ENCODE measurements around the gene PCARE.
"Not testable (repeated sequence)": the region's sequence is repeated elsewhere in the genome, so short reads cannot be mapped to it uniquely, and the experiment has no call there.

Gene PCARE

DNA sequence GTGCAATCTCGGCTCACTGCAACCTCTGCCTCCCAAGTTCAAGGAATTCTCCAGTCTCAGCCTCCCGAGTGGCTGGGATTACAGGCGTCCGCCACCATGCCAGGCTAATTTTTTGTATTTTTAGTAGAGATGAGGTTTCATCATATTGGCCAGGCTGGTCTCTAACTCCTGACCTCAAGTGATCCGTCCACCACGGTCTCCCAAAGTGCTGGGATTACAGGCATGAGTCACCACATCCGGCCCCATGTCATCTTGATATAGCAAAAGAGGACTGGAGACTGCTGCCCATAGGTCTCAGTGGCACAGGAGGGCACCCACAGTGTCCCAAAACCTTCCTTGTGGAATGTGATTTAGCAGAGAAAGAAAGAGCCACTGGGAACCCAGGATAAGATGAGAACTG, 16.0 kb upstream of the PCARE start:
- not testable (repeated sequence) for DNase-seq

DNA sequence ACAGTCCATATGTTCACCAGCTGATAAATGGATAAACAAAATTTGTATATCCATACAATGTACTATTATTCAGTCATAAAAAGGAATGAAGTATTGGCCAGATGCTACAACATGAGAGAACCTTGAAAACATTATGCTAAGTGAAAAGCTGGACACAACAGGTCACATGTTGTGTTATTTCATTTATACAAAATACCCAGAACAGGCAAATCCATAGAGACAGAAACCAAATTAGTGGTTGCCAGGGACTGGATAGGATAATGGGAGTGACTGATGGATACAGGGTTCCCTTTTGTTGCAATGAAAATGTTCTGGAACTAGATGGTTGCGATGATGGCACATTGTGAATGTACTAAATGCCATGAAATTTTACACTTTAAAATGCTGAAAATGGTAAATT, 10.2 kb upstream of the PCARE start:
- DNase-seq = no peak

DNA sequence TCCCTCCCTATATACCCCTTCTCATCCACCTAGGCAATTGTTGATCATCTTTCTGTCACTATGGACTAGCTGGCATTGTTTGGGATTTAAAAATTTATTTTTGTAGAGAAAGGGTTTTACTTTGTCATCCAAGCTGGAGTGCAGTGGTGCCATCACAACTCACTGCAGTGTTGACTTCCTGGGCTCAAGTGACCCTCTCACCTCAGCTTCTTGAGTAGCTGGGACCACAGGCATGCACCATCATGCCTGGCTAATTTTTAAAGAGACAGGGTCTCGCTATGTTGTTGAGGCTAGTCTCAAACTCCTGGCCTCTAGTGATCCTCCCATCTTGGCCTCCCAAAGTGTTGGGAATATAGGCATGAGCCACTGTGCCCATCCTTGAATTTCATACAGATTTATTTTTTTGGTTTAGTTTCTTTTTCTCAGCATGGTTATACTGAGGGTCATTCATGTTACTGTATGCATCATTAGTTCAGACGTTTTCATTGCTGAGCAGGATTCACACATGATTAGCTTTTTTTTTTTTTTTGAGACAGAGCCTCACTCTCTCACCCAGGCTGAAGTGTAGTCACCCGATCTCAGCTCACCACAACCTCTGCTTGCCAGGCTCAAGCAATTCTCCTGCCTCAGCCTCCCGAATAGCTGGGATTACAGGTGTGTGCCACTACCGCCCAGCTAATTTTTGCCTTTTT, 8.6 kb upstream of the PCARE start:
- no peak for DNase-seq

DNA sequence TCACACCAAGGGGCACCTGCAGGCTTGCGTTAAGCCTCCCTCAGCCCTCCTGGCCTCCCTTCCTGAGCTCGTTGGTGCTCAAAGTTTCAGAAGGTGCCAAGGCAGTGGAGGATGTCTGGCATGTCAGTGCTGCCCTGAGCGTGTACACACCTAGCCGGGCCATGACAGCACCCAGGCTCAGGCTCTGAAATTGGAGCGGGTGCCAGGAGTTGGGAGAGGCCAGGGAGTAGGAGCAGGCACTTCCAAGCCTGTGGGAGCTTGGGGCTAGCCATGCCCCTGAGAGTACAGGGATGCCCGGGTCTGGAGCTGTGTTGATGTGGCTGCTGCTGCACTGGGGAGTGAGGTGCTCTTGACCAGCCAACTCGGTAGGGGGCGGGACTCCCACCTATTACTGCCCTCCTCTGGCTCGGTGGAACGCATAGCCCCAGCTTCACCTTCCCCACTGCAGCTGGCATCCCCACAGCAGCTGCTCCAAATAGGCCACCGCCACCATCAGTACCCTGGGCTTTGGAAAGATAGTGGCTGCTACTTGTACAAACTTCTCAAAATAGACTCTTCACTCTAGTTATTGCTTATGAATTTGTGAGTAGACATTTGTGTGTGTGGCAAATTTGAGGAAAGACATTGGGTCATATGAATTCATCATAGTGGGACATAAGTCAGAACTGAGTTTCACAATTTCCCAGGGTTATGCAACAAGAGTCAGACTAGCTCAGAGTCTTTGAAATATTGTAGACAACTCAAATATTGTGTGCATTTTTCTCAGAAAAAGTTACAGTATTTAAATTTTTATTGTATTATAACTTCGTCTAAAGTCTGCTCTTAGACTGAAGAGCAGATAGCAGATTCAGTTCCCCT, 6.8 kb upstream of the PCARE start:
- DNase-seq = no peak

DNA sequence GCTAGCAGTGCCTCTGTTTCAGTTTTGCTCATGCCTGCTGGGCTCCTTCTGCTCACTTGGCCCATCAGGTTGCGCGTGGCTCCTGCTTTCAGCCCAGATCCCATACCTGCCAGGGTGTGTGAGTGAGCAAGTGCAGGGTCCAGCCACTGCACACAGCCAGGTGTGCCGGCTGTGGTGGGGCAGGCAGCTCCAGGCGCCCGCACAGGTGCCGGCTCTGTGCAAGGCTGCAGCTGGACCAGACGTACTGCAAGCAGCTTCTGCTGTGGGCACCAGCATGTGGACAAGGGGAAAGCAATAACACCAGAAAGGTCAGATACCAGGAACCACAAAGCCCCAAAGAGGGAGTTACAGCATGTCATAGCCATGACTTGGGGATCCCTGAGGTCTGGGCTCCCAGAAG, 5.6 kb upstream of the PCARE start:
- no peak for DNase-seq

DNA sequence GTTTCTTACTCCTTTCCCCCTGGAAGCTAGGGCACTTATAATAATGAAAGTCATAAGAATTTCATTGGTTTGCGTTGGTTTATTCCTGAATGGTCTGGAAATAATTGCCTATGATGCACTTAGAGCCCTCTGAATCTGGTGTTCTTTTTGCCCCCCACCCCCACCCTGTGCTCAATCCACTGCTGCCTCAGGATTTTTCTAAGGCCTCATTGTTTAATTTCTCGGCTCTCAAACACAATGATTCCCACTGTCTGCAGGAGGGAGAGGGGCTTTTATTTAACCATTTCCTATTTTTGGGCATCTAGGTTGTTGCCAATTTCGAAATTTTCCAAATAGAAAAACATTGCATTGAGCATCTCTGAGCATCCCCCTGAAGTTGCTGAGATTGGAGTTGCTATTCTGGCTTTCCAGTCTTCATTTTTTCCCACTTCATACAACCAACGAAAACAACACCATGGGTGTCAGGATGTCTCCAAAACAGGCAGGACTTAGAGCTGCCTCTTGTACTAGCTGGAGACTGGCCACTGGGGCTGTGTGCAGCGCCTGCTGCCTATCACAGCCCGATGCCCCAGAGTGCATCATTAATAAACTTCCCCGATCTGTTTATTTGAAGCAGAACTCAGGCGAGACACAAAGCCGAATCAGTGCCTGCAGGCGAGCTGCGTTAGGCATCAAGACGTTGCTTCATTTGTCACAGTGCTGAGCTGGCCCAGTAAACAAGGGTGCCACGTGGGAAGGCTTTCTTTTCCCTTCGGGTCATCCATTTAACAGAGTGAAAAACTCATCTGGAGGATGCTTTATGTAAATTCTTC, 1.8 kb upstream of the PCARE start:
- DNase-seq = no peak

DNA sequence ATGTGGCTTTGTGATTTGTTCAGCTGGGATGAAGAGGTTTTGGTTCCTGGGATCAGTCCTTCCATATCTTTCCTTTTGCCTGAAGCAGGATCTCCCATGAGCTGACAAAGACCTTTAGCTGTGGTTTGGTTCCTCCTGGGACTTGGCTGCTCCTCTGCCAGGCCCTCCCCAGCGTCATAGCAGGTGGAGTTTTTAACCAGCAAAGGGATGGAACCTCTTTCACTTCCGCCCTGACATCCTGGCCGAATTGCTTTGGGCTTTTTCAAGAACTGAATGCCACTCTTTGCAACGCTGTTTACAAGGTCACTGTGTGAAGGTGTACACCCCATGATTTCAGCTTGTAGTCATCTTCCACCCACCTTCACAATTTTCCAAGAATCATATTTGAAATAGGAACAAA, 390 bp downstream of the PCARE start:
- DNase-seq = no peak

DNA sequence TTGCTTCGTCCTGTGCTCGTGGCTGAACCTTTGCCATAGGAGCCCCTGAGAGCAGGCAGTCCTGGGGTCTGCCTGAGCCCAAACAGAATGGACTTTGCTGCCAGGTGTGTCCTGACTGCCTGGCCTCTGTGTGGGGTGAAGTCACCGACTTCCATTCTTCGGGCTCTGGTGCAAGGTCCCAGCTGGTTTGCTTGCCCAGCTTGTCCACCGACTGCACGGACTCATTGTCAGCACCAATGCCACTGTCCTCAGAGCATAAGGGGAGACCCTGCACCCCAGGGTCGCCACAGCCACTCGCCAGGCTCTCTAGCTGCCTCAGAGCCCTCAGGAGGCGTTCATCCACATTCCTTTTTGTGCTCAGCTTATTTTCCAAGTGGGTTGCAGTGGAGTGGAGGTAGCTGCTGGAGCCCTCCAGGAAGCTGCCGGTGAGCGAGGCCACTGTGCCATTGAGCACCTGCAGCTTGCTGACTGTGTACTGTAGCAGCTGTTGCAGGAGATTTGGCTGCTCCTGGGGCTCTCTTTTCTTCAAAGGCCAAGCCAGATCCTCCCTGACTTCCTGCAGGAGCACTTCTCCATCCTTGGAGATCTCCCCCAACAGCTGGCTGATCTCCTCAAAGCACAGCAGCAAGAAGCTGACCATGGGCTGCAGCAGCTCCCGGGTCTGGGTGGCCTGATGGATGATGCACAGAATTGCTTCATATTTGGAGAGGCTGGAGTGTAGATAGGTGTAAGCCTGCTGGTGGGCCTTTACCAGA, 1.2 kb downstream of the PCARE start:
- DNase-seq = no peak

DNA sequence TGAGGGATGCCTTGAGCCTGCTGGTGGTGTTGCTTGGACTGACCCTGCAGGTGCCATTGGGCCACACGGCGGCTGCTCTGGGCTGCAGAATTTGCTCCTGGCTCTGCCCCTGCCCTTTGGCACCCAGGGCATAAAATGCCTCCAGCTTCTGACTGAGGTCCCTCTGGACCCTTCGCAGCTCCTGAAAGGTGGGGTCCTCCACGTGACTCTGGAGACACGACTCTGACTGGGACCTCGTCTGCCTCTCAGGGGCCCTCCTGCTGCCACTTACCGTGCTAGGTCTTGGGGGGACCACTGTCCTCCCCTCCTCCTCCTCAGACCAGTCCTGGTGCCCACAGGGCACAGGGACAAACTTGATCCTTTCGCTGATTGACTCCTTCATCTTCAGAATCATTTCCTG, 2.1 kb downstream of the PCARE start:
- DNase-seq = no peak

DNA sequence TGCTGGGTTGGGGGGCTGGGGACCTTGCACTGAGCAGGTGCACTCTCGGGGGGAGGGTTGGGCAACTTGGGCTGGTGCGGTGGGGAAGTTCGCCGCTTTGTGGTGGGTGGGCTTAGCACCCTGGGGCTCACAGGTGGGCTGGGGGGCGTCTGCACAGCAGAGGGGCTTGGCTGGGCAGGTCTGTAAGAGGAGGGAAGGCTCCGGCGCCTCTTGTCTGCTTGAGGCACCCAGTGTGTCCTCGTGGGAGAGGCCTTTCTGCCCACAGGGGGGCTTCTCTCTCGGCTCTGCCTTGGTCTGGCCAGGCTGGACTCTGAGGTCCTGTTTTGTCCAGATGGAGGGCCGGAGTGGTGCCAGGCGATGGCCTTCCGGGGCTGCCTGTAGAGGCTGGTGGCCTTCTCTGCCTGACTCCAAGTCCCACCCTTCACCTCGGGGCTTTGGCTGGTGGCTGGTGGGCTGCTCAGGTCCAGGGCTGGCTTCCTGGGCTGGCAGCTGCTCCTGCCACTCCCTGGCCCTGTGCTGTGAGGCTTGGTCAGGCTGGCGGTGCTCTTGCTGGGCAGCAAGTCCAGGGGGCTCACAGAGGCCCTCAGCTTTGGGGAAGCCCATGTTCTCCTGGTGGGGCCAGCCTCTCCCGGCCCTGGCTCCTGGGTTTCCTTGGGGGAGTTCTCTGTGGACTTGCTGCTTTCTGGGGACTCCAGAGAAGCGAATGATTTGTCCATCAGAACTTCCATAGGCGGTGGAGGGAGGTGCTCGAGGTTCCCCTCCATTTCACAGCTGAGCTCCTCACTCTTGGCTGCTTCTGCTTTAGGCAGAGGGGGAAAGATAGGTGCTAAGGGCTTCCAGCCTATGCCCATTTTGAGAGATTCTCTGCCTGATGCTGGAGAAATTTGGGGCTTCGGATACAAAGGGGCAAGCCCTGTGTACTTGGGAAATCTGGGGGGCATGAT, 3.0 kb downstream of the PCARE start:
- DNase-seq = no peak

DNA sequence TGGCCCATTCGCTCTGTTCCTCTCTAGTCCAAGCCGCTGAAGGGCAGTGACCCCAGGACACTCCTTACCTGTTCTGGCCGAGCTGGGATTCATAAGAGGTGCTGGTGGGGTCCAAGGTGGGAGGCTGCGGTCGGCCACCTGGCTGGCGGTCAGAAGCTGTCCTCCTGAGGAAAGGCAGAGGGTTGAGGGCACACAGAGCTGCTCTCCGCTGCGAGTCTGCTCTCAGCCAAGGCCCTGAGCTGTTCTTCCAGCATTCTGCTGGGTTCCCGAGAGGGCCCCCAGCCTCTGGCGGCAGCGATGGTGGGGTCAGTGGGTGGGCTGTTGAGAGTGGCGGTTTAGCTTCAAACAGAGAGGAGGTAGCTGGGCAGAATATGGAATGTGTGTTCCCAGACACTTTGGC, 3.8 kb downstream of the PCARE start:
- DNase-seq = no peak

DNA sequence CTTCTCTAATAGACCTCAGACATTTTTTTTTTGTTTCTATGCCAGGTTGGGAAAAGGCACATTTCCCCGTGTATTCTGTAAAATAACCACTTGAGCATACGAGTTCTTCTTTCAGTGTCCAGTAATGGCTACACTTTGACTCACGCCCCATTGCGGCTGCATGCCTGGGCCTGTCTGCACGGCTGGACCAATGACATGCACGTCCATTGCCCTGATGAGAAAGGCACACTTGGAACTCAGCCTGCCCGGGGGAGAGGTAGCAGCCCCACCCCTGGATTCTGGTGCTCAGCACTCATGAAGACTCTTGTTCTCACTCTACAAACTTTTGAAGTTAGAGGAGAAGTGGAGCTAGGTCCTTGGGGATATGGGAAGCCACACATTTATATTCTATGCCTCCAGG, 5.8 kb downstream of the PCARE start:
- DNase-seq = no peak

DNA sequence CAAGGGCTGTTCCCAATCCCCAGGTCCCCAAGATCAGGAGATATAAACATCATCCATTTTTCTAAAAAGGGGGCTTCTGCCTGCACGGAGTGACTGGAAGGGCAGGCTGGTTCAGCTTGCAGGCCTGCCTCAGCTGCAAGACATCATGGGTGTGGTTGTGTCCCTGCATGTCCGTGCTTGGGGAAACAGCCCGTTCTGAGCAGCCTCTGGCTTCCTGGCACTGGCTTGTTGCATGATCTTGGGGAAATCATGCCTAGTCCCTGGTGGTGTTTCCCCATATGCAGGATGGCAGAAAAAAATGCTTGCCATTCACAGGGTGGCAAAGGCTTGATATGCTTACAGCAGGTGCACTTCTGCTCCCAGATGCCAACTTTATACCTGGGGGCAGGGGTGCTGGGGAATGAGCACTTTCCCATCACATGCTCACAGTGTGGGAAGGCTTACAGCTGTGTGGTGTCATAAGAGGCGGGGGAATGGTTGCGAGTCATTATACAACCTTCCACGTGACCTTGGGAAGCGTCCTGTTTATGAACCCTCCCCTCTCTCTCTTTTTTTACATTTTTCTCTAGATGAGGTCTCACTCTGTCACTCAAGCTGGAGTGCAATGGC, 7.2 kb downstream of the PCARE start:
- DNase-seq = peak; percentile 36

DNA sequence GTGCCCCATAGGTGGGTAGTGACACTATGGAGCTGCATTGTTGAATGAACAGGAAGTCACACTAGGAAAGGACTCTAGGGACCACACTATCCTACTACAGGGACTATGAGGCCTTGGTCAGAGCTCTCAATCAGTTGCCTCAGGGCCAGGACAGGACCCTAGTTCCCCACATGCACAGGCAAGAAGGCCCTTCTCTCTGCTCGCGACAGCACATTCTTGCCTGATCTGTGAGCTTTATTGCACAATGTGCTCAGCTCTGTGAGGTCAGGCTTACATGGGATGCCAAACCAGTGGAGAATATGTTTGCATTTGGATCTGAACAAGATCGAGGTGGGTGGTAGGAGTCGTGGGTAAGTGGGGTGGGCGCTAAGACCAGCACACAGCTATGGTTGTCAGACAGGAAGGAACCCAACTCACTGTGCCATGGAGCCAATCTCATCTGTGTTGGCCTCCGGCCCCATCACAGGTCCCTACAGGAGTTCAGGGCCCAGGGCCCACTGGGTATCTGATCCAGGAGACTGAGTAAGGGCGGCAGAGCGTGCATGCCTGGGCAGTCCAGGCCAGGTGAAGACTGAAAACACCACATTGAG, 8.0 kb downstream of the PCARE start:
- no peak for DNase-seq

DNA sequence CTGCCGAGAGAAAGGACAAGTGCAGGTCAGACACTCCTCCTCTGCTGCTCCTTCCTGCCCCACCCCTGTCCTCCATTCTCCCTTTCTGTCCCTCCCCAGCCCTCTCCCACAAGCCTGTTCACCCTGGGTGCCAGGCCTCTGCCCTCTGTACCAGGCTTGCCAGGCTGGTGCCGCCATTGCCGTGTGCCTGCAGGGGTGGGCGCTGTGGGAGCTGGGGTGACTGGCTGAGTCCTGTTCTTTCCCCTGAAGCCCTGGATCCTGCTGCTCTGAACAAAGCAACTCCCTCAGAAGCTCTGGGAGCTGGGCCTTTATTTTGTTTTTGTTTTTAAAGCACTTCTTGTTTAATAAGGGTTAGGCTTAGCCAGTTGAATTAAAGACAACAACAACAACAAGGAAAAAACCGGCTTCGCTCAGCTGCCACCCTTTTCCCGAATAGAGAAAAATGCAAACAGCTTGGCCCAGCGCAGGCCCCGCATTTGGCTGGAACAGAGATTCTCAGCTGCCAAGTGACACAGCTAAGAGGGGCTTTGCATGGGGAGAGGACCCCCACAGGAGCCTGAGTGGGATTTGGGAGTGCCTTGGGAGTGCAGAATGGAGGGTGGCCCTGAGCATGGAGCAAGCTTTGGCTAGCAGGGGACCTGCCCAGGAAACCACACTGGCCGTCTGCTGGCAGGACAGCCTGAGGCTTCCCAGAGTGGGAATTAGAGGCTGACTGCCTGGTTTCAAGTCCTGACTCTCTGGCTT, 9.1 kb downstream of the PCARE start:
- DNase-seq = no peak

DNA sequence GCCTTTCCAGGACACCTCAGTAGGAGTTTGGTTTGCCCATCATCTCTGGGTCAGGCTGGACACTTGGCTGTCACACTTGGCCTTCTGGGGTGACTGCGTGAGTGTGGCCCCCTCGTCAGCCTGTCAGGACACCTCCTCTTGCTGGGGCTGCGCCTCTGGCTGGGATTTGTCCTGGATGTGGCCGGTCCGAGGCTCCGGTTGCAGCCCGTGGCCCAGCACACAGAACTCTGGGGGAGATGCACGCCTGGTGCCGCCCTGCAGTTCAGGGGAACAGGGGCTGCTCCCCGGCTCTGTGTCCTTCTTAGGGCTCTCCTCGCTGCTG, 9.6 kb downstream of the PCARE start:
- DNase-seq = no peak

DNA sequence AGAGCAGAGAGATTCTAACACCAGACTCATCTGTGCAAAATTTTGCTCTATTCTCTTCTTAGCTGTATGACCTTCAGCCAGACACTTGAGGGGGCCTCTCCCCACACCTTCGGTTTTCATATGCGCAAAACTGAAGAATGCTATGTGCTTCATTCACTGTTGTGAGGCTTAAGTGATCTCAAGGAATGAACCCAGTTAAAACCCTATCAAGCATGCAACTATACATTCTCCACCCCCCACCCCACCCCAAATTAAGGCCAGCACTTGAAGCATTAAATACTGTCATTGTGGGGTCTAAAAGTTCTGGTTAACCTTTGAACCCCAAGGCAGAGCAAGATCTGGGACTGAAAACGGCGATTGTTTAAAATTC, 10.0 kb downstream of the PCARE start:
- no peak for DNase-seq

DNA sequence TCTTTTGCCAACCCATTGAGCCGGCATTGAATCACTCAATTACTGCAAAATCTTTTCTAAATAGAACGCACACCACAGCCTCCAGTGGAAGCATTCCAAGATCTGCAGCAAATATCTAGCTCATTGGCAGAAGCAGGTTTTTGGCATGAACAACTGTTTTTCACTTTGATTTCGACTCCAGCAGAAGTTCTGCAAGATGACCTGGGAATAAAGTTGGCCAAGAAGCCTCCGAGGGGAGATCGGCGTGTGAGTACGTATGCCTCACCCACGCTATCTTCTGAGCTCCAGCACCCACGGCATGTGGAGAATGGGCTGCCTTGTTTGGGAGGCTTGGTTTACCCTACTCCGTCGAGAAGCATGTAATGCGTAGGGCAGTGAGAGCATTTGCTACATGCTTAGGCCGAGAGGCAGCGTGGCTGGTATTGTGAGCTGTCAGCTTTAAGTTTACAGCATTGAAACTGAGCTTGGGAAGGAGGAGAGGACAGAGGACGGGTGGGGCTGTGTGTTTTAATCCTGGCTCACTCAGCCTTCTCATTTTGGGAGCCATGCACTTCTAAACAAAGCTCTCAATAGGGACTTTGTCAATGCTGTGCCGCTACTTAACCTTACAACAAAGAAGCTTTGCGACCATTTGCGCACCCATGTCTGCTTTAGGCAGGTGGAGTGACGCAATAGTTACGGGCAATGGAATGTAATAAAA, 10.5 kb downstream of the PCARE start:
- DNase-seq = no peak

DNA sequence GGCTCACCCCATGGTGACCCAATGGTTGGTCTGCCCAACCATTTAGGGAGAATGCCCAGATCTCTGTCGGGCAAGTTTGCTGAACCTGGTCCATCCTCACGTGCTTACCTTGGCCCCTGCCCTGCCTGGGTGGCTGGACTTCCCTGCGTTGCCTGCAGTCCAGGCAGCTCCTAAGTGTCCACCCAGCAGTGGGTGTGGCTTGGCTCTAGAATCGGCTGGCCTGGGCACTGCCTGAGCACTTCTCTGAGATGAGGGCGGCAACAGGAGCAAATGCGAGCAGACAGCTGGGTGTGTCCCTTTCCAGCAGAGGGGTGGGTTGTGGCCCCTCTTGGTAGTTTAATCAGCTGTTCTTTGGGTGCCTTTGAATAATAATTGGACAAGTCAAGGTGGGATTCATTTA, 11.3 kb downstream of the PCARE start:
- no peak for DNase-seq

DNA sequence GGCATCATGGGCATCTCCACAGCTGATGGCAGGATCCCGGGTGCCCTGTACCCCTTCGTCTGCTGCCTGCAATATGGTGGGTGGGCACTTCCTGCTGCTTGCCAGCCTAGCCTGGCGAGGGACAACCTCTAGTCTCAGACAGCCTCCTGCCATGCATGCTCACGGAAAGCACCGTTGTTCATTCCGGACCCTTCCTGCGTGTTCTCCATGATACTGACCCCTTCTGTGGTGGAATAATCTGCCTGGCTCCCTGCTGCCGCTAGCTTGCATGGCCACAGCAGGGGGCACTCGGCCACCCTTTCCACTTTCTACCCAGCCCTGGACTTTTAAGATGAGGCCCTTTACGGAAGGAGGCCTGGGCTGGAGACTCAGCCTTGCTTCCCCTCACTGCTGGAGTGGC, 12.0 kb downstream of the PCARE start:
- no peak for DNase-seq
